GM10266 (cell line): ENCODE data around the gene DLD.
"Not testable (repeated sequence)": the region's sequence is repeated elsewhere in the genome, so short reads cannot be mapped to it uniquely, and the experiment has no call there.

Experiments
- DNase-seq: peaks from one replicate; pipeline ENCODE4 v3.0.0; 2012; ENCODE audit errors: extremely low spot score
- TF ChIP-seq, protein P1 (sequence below): IDR thresholded peaks from 2 replicates; pipeline ENCODE4 v1.5.1; 2012; ENCODE audit warnings: mild to moderate bottlenecking, low read depth; ENCODE audit not compliant: control insufficient read depth, insufficient read depth; ENCODE audit errors: missing control alignments

Gene DLD

GRCh38 chr7:107949443-107949935, 58.5 kb downstream of the DLD start:
- TF ChIP-seq, protein P1, sequence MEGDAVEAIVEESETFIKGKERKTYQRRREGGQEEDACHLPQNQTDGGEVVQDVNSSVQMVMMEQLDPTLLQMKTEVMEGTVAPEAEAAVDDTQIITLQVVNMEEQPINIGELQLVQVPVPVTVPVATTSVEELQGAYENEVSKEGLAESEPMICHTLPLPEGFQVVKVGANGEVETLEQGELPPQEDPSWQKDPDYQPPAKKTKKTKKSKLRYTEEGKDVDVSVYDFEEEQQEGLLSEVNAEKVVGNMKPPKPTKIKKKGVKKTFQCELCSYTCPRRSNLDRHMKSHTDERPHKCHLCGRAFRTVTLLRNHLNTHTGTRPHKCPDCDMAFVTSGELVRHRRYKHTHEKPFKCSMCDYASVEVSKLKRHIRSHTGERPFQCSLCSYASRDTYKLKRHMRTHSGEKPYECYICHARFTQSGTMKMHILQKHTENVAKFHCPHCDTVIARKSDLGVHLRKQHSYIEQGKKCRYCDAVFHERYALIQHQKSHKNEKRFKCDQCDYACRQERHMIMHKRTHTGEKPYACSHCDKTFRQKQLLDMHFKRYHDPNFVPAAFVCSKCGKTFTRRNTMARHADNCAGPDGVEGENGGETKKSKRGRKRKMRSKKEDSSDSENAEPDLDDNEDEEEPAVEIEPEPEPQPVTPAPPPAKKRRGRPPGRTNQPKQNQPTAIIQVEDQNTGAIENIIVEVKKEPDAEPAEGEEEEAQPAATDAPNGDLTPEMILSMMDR, result no peak

DNA sequence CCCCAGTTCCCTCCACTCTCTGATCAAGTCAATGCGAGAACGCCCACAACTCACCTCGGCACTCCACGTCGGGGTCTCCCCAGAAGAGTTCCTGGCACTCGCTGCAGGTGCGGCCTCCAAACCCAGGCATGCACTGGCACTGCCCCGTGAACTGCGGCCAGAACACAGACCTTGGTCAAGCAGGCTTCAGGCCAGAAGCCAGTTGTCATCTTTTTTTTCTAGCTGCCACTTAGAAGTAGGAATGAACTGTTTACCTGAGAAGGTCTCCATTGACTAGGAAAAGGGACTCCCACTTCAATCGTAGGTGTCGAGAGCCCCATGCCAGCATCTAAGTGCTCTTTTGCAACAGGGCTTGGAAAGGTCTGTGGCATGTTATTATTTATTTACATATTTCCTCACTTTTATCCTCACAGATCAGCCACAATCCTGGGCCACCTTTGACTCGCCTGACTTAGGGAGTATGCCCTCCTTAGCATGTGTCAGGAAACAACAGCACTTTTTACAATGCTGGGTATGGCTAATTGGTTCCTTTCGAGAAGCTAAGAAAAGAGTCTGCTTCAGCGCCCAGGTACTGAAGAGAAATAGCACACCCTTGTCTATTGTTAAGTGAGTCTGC, 60.3 kb downstream of the DLD start:
- no peak for DNase-seq
- TF ChIP-seq, protein P1, result no peak

More at GRCh38 chr7:107949443-107949935, 58.5 kb downstream of the DLD start:
- no peak for DNase-seq

- DNase-seq, result no peak
- TF ChIP-seq, protein P1, result no peak
Measured at GRCh38 chr7:107951896-107952295, 60.9 kb downstream of the DLD start.

DNA sequence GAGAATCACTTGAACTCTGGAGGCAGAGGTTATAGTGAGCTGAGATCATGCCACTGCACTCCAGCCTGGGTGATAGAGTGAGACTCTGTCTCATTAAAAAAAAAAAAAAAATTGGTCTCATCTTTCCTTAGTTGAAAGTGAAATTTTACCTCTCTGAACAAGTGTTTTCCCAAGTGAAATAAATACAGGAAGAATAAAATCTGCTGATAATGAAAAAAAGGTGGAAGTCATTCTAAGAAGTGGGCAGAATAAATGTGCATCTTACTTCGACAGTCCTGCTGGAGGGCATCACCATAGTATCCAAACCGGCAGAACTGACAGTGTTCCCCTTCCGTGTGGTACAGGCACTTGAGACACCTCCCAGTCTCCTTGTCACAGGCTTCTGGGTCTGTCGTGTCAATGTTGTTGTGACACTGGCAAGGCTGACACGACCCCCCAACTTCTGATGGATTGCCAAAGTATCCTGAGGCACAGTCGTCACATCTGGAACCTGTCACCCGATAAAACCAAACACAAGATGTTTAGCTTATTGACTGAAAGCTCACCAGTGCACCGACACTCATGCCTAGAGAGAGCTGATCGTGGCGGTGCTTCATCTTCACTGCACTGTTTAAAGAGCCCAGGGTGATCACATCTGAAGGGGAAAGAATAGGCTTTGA, 62.4 kb downstream of the DLD start:
- TF ChIP-seq, protein P1, result no peak
- no peak for DNase-seq

DNA sequence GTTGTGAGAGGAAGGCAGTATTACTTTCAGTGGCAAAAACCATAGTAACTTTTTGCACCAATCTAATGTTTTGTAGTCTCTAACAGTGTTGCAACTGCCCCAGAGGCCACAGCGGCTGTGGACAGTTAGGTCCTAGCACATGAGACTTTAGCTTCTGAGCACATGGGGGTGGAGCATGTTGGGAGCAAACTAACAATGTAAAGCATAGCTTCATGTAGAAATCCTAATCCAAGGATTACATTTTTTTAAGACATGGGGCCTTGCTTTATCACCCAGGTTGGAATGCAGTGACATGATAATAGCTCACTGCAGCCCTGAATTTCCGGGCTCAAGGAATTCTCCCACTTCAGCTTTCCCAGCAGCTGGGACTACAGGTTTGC, 62.9 kb downstream of the DLD start:
- TF ChIP-seq, protein P1, result no peak
- DNase-seq, result no peak

GRCh38 chr7:107955394-107955793, 64.4 kb downstream of the DLD start:
- TF ChIP-seq, protein P1, result no peak
- no peak for DNase-seq

DNA sequence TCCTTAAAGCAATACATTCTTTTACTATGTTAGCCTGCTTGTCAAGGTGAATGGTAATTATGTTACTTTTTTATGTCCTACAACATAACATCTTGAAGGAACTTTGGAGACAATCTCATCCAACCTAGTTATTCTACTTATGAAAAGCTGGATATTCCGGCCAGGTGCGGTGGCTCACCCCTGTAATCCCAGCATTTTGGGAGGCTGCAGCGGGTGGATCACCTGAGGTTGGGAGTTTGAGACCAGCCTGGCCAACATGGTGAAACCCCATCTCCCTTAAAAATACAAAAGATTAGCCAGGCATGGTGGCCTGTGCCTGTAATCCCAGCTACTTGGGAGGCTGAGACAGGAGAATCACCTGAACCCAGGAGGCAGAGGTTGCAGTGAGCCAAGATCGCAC, 66.0 kb downstream of the DLD start:
- not testable (repeated sequence) for DNase-seq

DNA sequence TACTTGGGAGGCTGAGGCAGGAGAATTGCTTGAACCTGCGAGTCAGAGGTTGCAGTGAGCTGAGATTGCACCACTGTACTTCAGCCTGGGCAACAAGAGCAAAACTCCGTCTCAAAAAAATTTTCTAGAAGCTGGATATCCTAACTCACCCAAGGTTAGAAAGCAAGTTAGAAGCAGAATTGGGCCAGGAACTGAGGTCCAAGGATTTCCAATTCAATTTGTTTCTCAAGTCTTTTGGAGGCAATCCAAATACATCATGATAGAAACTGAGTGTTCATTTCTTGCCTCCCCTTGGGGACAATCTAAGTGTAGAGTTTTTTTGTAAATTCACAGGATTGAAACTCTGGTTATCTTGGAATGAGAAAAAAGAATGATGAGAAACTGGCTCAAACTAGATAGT, 66.5 kb downstream of the DLD start:
- no peak for DNase-seq
- TF ChIP-seq, protein P1, result no peak
